ENCODE results near the gene KRTAP19-8.

The KRTAP19-8 gene

GRCh38 chr21:31038376-31038775 is at the start of gene KRTAP19-8:
Gene KRTAP19-8, minus strand, starts transcription at chr21:31038476. Its CDS starts 33 bp downstream, at chr21:31038443.
- no peak for DNase-seq

GRCh38 chr21:31087639-31088473 is 49.6 kb upstream of the KRTAP19-8 start:
- no peak for DNase-seq

- no peak for DNase-seq
Measured at GRCh38 chr21:31084689-31085088, 46.4 kb upstream of the KRTAP19-8 start.

GRCh38 chr21:31078796-31079195 is 40.5 kb upstream of the KRTAP19-8 start:
- DNase-seq, result no peak

GRCh38 chr21:31078216-31078615 is 39.9 kb upstream of the KRTAP19-8 start:
- DNase-seq, result no peak

- no peak for DNase-seq
Measured at GRCh38 chr21:31075848-31076247, 37.6 kb upstream of the KRTAP19-8 start.

GRCh38 chr21:31072533-31072932 is 34.3 kb upstream of the KRTAP19-8 start:
- no peak for DNase-seq

GRCh38 chr21:31064803-31065202 is 26.5 kb upstream of the KRTAP19-8 start:
- no peak for DNase-seq

GRCh38 chr21:31052489-31053142 is 14.3 kb upstream of the KRTAP19-8 start:
- no peak for DNase-seq

- no peak for DNase-seq
Measured at GRCh38 chr21:31050577-31051157, 12.4 kb upstream of the KRTAP19-8 start.

- DNase-seq, result no peak
Measured at GRCh38 chr21:31045841-31046240, 7.6 kb upstream of the KRTAP19-8 start.

- no peak for DNase-seq
Measured at GRCh38 chr21:31043471-31043870, 5.2 kb upstream of the KRTAP19-8 start.

GRCh38 chr21:31042080-31042464 is 3.8 kb upstream of the KRTAP19-8 start:
- DNase-seq, result no peak

GRCh38 chr21:31041295-31042079 is 3.2 kb upstream of the KRTAP19-8 start:
- no peak for DNase-seq

- DNase-seq, result no peak
Measured at GRCh38 chr21:31034378-31034777, 3.9 kb downstream of the KRTAP19-8 start.

- DNase-seq, result no peak
Measured at GRCh38 chr21:31030367-31031106, 7.7 kb downstream of the KRTAP19-8 start.

- DNase-seq, result no peak
Measured at GRCh38 chr21:31023680-31024079, 14.6 kb downstream of the KRTAP19-8 start.

- DNase-seq, result no peak
Measured at GRCh38 chr21:31022306-31022705, 16.0 kb downstream of the KRTAP19-8 start.

- DNase-seq, result no peak
Measured at GRCh38 chr21:31018232-31018631, 20.0 kb downstream of the KRTAP19-8 start.

GRCh38 chr21:31014891-31015290 is 23.4 kb downstream of the KRTAP19-8 start:
- no peak for DNase-seq

- no peak for DNase-seq
Measured at GRCh38 chr21:31012133-31013089, 25.9 kb downstream of the KRTAP19-8 start.
